ENCODE data around the gene ATL1.
"Not testable (repeated sequence)": the region's sequence is repeated elsewhere in the genome, so short reads cannot be mapped to it uniquely, and the experiment has no call there.

Gene ATL1

GRCh38 chr14:50647282-50647681 lies 87.3 kb downstream of the ATL1 start:
- no peak overlapping the region for H2AFZ ChIP-seq (ENCODE audit: low read length, unreplicated experiment)
- no peak overlapping the region for H3K4me3 ChIP-seq (ENCODE audit: low read depth, low read length)
- peaks cover 23% of the 10 kb centered on the region for H3K4me1 ChIP-seq (ENCODE audit: control insufficient read depth, insufficient read depth, low read length, unreplicated experiment)
- H3K27me3 ChIP-seq (ENCODE audit: insufficient read depth, low read length): no peaks in the 10 kb centered on the region
- no peak overlapping the region for H3K27ac ChIP-seq (ENCODE audit: low read depth, low read length)
- peaks cover 22% of the 10 kb centered on the region for H3K79me2 ChIP-seq (ENCODE audit: control insufficient read depth, insufficient read depth, low read length, unreplicated experiment)
- H3K36me3 ChIP-seq (ENCODE audit: insufficient read depth, low read length): peaks cover 10% of the 10 kb centered on the region; the same call in 1 of the 2 replicates

GRCh38 chr14:50647753-50648152 lies 87.8 kb downstream of the ATL1 start:
- Histone ChIP-seq H3K27me3 (ENCODE audit: insufficient read depth, low read length) (no peaks in the 10 kb centered on the region), H3K79me2 (ENCODE audit: control insufficient read depth, insufficient read depth, low read length, unreplicated experiment) (peaks cover 22% of the 10 kb centered on the region), H3K27ac (ENCODE audit: low read depth, low read length) (no peak overlapping the region), H3K4me1 (ENCODE audit: control insufficient read depth, insufficient read depth, low read length, unreplicated experiment) (peaks cover 23% of the 10 kb centered on the region), H2AFZ (ENCODE audit: low read length, unreplicated experiment) (no peak overlapping the region), H3K4me3 (ENCODE audit: low read depth, low read length) (no peak overlapping the region), H3K36me3 (ENCODE audit: insufficient read depth, low read length) (peaks cover 10% of the 10 kb centered on the region; the same call in 1 of the 2 replicates)

- H3K36me3 ChIP-seq (ENCODE audit: insufficient read depth, low read length): peaks cover 2% of the 10 kb centered on the region; the same call in 1 of the 2 replicates
Observed at GRCh38 chr14:50649691-50650090, 89.7 kb downstream of the ATL1 start.

GRCh38 chr14:50656776-50657175 lies 96.8 kb downstream of the ATL1 start:
- H3K79me2 ChIP-seq (ENCODE audit: control insufficient read depth, insufficient read depth, low read length, unreplicated experiment): peaks cover 17% of the 10 kb centered on the region
- no peak overlapping the region for H3K4me3 ChIP-seq (ENCODE audit: low read depth, low read length)

More at GRCh38 chr14:50649691-50650090, 89.7 kb downstream of the ATL1 start:
- Histone ChIP-seq H3K27me3 (ENCODE audit: insufficient read depth, low read length) (no peaks in the 10 kb centered on the region), H3K4me1 (ENCODE audit: control insufficient read depth, insufficient read depth, low read length, unreplicated experiment) (peaks cover 23% of the 10 kb centered on the region), H3K79me2 (ENCODE audit: control insufficient read depth, insufficient read depth, low read length, unreplicated experiment) (peaks cover 27% of the 10 kb centered on the region), H2AFZ (ENCODE audit: low read length, unreplicated experiment) (no peak overlapping the region), H3K27ac (ENCODE audit: low read depth, low read length) (no peak overlapping the region), H3K4me3 (ENCODE audit: low read depth, low read length) (no peak overlapping the region)

GRCh38 chr14:50657753-50658152 lies 97.8 kb downstream of the ATL1 start:
- peak overlapping the region; percentile 68 for H3K4me3 ChIP-seq (ENCODE audit: low read depth, low read length)
- peaks cover 24% of the 10 kb centered on the region for H3K4me1 ChIP-seq (ENCODE audit: control insufficient read depth, insufficient read depth, low read length, unreplicated experiment)
- peak overlapping the region; percentile 81 for H3K27ac ChIP-seq (ENCODE audit: low read depth, low read length)
- H3K79me2 ChIP-seq (ENCODE audit: control insufficient read depth, insufficient read depth, low read length, unreplicated experiment): peaks cover 17% of the 10 kb centered on the region
- peak overlapping the region; percentile 90 for H2AFZ ChIP-seq (ENCODE audit: low read length, unreplicated experiment)
- no peaks in the 10 kb centered on the region for H3K27me3 ChIP-seq (ENCODE audit: insufficient read depth, low read length)
- peaks cover 12% of the 10 kb centered on the region for H3K36me3 ChIP-seq (ENCODE audit: insufficient read depth, low read length)

More at GRCh38 chr14:50656776-50657175, 96.8 kb downstream of the ATL1 start:
- Histone ChIP-seq H3K27ac (ENCODE audit: low read depth, low read length) (no peak overlapping the region), H3K4me1 (ENCODE audit: control insufficient read depth, insufficient read depth, low read length, unreplicated experiment) (peaks cover 24% of the 10 kb centered on the region), H3K36me3 (ENCODE audit: insufficient read depth, low read length) (peaks cover 12% of the 10 kb centered on the region), H2AFZ (ENCODE audit: low read length, unreplicated experiment) (no peak overlapping the region), H3K27me3 (ENCODE audit: insufficient read depth, low read length) (no peaks in the 10 kb centered on the region)

GRCh38 chr14:50658203-50658602 lies 98.3 kb downstream of the ATL1 start:
- Histone ChIP-seq H3K4me3 (ENCODE audit: low read depth, low read length) (peak overlapping the region; percentile 68), H3K36me3 (ENCODE audit: insufficient read depth, low read length) (peaks cover 12% of the 10 kb centered on the region), H3K79me2 (ENCODE audit: control insufficient read depth, insufficient read depth, low read length, unreplicated experiment) (peaks cover 17% of the 10 kb centered on the region), H3K4me1 (ENCODE audit: control insufficient read depth, insufficient read depth, low read length, unreplicated experiment) (peaks cover 24% of the 10 kb centered on the region), H2AFZ (ENCODE audit: low read length, unreplicated experiment) (peak overlapping the region; percentile 90), H3K27me3 (ENCODE audit: insufficient read depth, low read length) (no peaks in the 10 kb centered on the region), H3K27ac (ENCODE audit: low read depth, low read length) (peak overlapping the region; percentile 81)

GRCh38 chr14:50659327-50659974 lies 99.5 kb downstream of the ATL1 start:
- no peak overlapping the region for H3K27ac ChIP-seq (ENCODE audit: low read depth, low read length)
- H3K4me3 ChIP-seq (ENCODE audit: low read depth, low read length): no peak overlapping the region
- peaks cover 15% of the 10 kb centered on the region for H3K79me2 ChIP-seq (ENCODE audit: control insufficient read depth, insufficient read depth, low read length, unreplicated experiment)
- no peak overlapping the region for H2AFZ ChIP-seq (ENCODE audit: low read length, unreplicated experiment)
- H3K36me3 ChIP-seq (ENCODE audit: insufficient read depth, low read length): peaks cover 12% of the 10 kb centered on the region
- no peaks in the 10 kb centered on the region for H3K27me3 ChIP-seq (ENCODE audit: insufficient read depth, low read length)
- H3K4me1 ChIP-seq (ENCODE audit: control insufficient read depth, insufficient read depth, low read length, unreplicated experiment): peaks cover 24% of the 10 kb centered on the region

- Histone ChIP-seq H3K36me3 (ENCODE audit: insufficient read depth, low read length) (peaks cover 12% of the 10 kb centered on the region), H3K79me2 (ENCODE audit: control insufficient read depth, insufficient read depth, low read length, unreplicated experiment) (peaks cover 25% of the 10 kb centered on the region), H3K4me1 (ENCODE audit: control insufficient read depth, insufficient read depth, low read length, unreplicated experiment) (peaks cover 10% of the 10 kb centered on the region)
- H3K4me3 ChIP-seq (ENCODE audit: low read depth, low read length); H3K27me3 ChIP-seq (ENCODE audit: insufficient read depth, low read length); H3K27ac ChIP-seq (ENCODE audit: low read depth, low read length); H2AFZ ChIP-seq (ENCODE audit: low read length, unreplicated experiment): not testable (repeated sequence)
Observed at GRCh38 chr14:50664579-50664978, 104.6 kb downstream of the ATL1 start.

GRCh38 chr14:50665300-50665699 lies 105.4 kb downstream of the ATL1 start:
- Histone ChIP-seq H3K4me3 (ENCODE audit: low read depth, low read length) (peak overlapping the region; percentile 85; the same call in 1 of the 2 replicates), H3K36me3 (ENCODE audit: insufficient read depth, low read length) (peaks cover 12% of the 10 kb centered on the region), H3K4me1 (ENCODE audit: control insufficient read depth, insufficient read depth, low read length, unreplicated experiment) (peaks cover 10% of the 10 kb centered on the region), H3K79me2 (ENCODE audit: control insufficient read depth, insufficient read depth, low read length, unreplicated experiment) (peaks cover 25% of the 10 kb centered on the region)
- not testable (repeated sequence) for H3K27ac ChIP-seq (ENCODE audit: low read depth, low read length); H2AFZ ChIP-seq (ENCODE audit: low read length, unreplicated experiment); H3K27me3 ChIP-seq (ENCODE audit: insufficient read depth, low read length)

- H3K4me3 ChIP-seq (ENCODE audit: low read depth, low read length): peak overlapping the region; percentile 85
- no peaks in the 10 kb centered on the region for H3K36me3 ChIP-seq (ENCODE audit: insufficient read depth, low read length)
- H3K79me2 ChIP-seq (ENCODE audit: control insufficient read depth, insufficient read depth, low read length, unreplicated experiment): peaks cover 25% of the 10 kb centered on the region
- peak overlapping the region; percentile 90 for H3K27ac ChIP-seq (ENCODE audit: low read depth, low read length)
- peaks cover 10% of the 10 kb centered on the region for H3K4me1 ChIP-seq (ENCODE audit: control insufficient read depth, insufficient read depth, low read length, unreplicated experiment)
- H3K27me3 ChIP-seq (ENCODE audit: insufficient read depth, low read length): no peaks in the 10 kb centered on the region
- H2AFZ ChIP-seq (ENCODE audit: low read length, unreplicated experiment): peak overlapping the region; percentile 48
Observed at GRCh38 chr14:50666772-50667683, 107.1 kb downstream of the ATL1 start.

Data from ACC112 (cell line).